NCI-H146 (cell line): ENCODE results near the gene GK.
A peak's percentile ranks its signal among the peaks of the same experiment; 100 is the strongest.
"Not testable (repeated sequence)": the region's sequence is repeated elsewhere in the genome, so short reads cannot be mapped to it uniquely, and the experiment has no call there.

Source experiments
- DNase-seq: peaks from one replicate; lab custom pipeline; 2025; lab: John Stamatoyannopoulos, UW

Gene GK

GRCh38 chrX:30653415-30654131 lies at the start of gene GK:
Gene GK, plus strand, starts transcription at chrX:30653423. Its CDS starts 115 bp downstream, at chrX:30653538.
- peak; percentile 33 for DNase-seq

GRCh38 chrX:30607155-30607554 lies 46.1 kb upstream of the GK start:
- DNase-seq, result no peak

GRCh38 chrX:30610026-30610425 lies 43.2 kb upstream of the GK start:
- no peak for DNase-seq

GRCh38 chrX:30612250-30612655 lies 41.0 kb upstream of the GK start:
- no peak for DNase-seq

- no peak for DNase-seq
Measured at GRCh38 chrX:30613721-30614120, 39.5 kb upstream of the GK start.

GRCh38 chrX:30615229-30615628 lies 38.0 kb upstream of the GK start:
- DNase-seq, result no peak

GRCh38 chrX:30618160-30618765 lies 35.0 kb upstream of the GK start:
- no peak for DNase-seq

- DNase-seq, result no peak
Measured at GRCh38 chrX:30620125-30620524, 33.1 kb upstream of the GK start.

- no peak for DNase-seq
Measured at GRCh38 chrX:30620980-30621618, 32.1 kb upstream of the GK start.

GRCh38 chrX:30622361-30622760 lies 30.9 kb upstream of the GK start:
- no peak for DNase-seq

- no peak for DNase-seq
Measured at GRCh38 chrX:30626402-30626801, 26.8 kb upstream of the GK start.

- no peak for DNase-seq
Measured at GRCh38 chrX:30627818-30628652, 25.2 kb upstream of the GK start.

- not testable (repeated sequence) for DNase-seq
Measured at GRCh38 chrX:30634070-30634469, 19.2 kb upstream of the GK start.

- DNase-seq, result no peak
Measured at GRCh38 chrX:30635630-30636029, 17.6 kb upstream of the GK start.

- no peak for DNase-seq
Measured at GRCh38 chrX:30637874-30638815, 15.1 kb upstream of the GK start.

- DNase-seq, result not testable (repeated sequence)
Measured at GRCh38 chrX:30639702-30640101, 13.5 kb upstream of the GK start.

- no peak for DNase-seq
Measured at GRCh38 chrX:30642642-30643041, 10.6 kb upstream of the GK start.

- DNase-seq, result no peak
Measured at GRCh38 chrX:30643313-30643821, 9.9 kb upstream of the GK start.

- no peak for DNase-seq
Measured at GRCh38 chrX:30649859-30650258, 3.4 kb upstream of the GK start.

- DNase-seq, result peak; percentile 94
Measured at GRCh38 chrX:30652527-30653414, 452 bp upstream of the GK start.
